SK-N-SH treated with all-trans-retinoic acid at 6 μM for 48 hours (cell line): ENCODE results near the gene TMEM209.
"Not testable (repeated sequence)": the region's sequence is repeated elsewhere in the genome, so short reads cannot be mapped to it uniquely, and the experiment has no call there.

ENCODE experiments used
- ATAC-seq: fragments of 200-7000 bp; cut with Tn5 transposase; 3 replicates; pipeline ENCODE4 v1.9.1; 2020; ENCODE audit warnings: mild to moderate bottlenecking, moderate library complexity
- BACH2 ChIP-seq: fragments of 250-450 bp; sonication (Bioruptor Pico); IDR thresholded peaks from 2 replicates; pipeline ENCODE4 v1.9.0; 2021; ENCODE audit warnings: mild to moderate bottlenecking, borderline replicate concordance
- CSDC2 ChIP-seq: fragments of 250-450 bp; sonication (Bioruptor Pico); IDR thresholded peaks from 2 replicates; pipeline ENCODE4 v1.5.0; 2020; ENCODE audit warnings: mild to moderate bottlenecking, moderate library complexity
- CSRNP3 ChIP-seq: fragments of 250-450 bp; sonication (Bioruptor Pico); IDR thresholded peaks from 2 replicates; pipeline ENCODE4 v1.5.1; 2021; ENCODE audit warnings: mild to moderate bottlenecking, moderate library complexity
- ESRRG ChIP-seq: fragments of 250-450 bp; sonication (Bioruptor Pico); IDR thresholded peaks from 2 replicates; pipeline ENCODE4 v1.6.1; 2021; ENCODE audit warnings: mild to moderate bottlenecking
- GLIS3 ChIP-seq: fragments of 250-450 bp; sonication (Bioruptor Pico); IDR thresholded peaks from 2 replicates; pipeline ENCODE4 v1.5.0; 2020; ENCODE audit warnings: mild to moderate bottlenecking, moderate library complexity
- ISL1 ChIP-seq: fragments of 250-450 bp; sonication (Bioruptor Pico); IDR thresholded peaks from 2 replicates; pipeline ENCODE4 v2.1.2; 2022; ENCODE audit warnings: mild to moderate bottlenecking, moderate library complexity
- OSR1 ChIP-seq: fragments of 250-450 bp; sonication (Bioruptor Pico); IDR thresholded peaks from 2 replicates; pipeline ENCODE4 v1.8.0; 2022; ENCODE audit warnings: moderate library complexity, mild to moderate bottlenecking, inconsistent platforms
- POU6F1 ChIP-seq: fragments of 250-450 bp; sonication (Bioruptor Pico); IDR thresholded peaks from 2 replicates; pipeline ENCODE4 v1.8.0; 2021; ENCODE audit warnings: low read depth, mild to moderate bottlenecking, moderate library complexity, borderline replicate concordance
- PPARA ChIP-seq: fragments of 250-450 bp; sonication (Bioruptor Pico); IDR thresholded peaks from 2 replicates; pipeline ENCODE4 v1.5.0; 2020; ENCODE audit warnings: mild to moderate bottlenecking, borderline replicate concordance
- RARB ChIP-seq: fragments of 250-450 bp; sonication (Bioruptor Pico); IDR thresholded peaks from 2 replicates; pipeline ENCODE4 v1.8.0; 2021; ENCODE audit warnings: mild to moderate bottlenecking, moderate library complexity
- SNAI2 ChIP-seq: fragments of 250-450 bp; sonication (Bioruptor Pico); IDR thresholded peaks from 2 replicates; pipeline ENCODE4 v1.5.0; 2020; ENCODE audit warnings: mild to moderate bottlenecking, moderate library complexity
- TOX ChIP-seq: fragments of 250-450 bp; sonication (Bioruptor Pico); IDR thresholded peaks from 2 replicates; pipeline ENCODE4 v1.8.0; 2021; ENCODE audit warnings: mild to moderate bottlenecking, moderate library complexity, borderline replicate concordance
- TSHZ2 ChIP-seq: fragments of 250-450 bp; sonication (Bioruptor Pico); IDR thresholded peaks from 2 replicates; pipeline ENCODE4 v1.5.0; 2020; ENCODE audit warnings: mild to moderate bottlenecking, moderate library complexity
- ZC3H10 ChIP-seq: fragments of 250-450 bp; sonication (Bioruptor Pico); IDR thresholded peaks from 2 replicates; pipeline ENCODE4 v1.5.1; 2021; ENCODE audit warnings: mild to moderate bottlenecking, moderate library complexity
- ZFP3 ChIP-seq: fragments of 250-450 bp; sonication (Bioruptor Pico); IDR thresholded peaks from 2 replicates; pipeline ENCODE4 v1.5.0; 2020; ENCODE audit warnings: mild to moderate bottlenecking, moderate library complexity
- ZFP30 ChIP-seq: fragments of 450-650 bp; formaldehyde crosslinking; IDR thresholded peaks from 2 replicates; pipeline ENCODE4 v1.5.0; 2022; ENCODE audit warnings: mild to moderate bottlenecking, moderate library complexity
- ZNF565 ChIP-seq: fragments of 450-650 bp; formaldehyde crosslinking; conservative IDR thresholded peaks from 2 replicates; pipeline ENCODE4 v1.5.0; 2020; ENCODE audit warnings: low read depth, mild to moderate bottlenecking, moderate library complexity
- ZNF70 ChIP-seq: fragments of 450-650 bp; formaldehyde crosslinking; IDR thresholded peaks from 2 replicates; pipeline ENCODE4 v1.5.0; 2020; ENCODE audit warnings: mild to moderate bottlenecking, moderate library complexity
- ZNF8 ChIP-seq: fragments of 450-650 bp; formaldehyde crosslinking; IDR thresholded peaks from 2 replicates; pipeline ENCODE4 v1.5.0; 2020; ENCODE audit warnings: mild to moderate bottlenecking, moderate library complexity

Gene TMEM209

GRCh38 chr7:130147710-130148325 is 57.4 kb downstream of the TMEM209 start:
- ATAC-seq, result no peak
- TF ChIP-seq ESRRG (CRISPR knock-in tag) (no peak), GLIS3 (CRISPR knock-in tag) (no peak), OSR1 (CRISPR knock-in tag) (no peak), PPARA (CRISPR knock-in tag) (no peak), CSDC2 (no peak), ZNF8 (no peak), ZFP3 (CRISPR knock-in tag) (no peak), ZNF70 (CRISPR knock-in tag) (no peak), SNAI2 (CRISPR knock-in tag) (no peak), BACH2 (CRISPR knock-in tag) (no peak), ZNF565 (CRISPR knock-in tag) (no peak), TSHZ2 (CRISPR knock-in tag) (no peak)

- TF ChIP-seq BACH2 (CRISPR knock-in tag) (no peak), GLIS3 (CRISPR knock-in tag) (no peak), ZNF8 (no peak), ISL1 (no peak), TOX (CRISPR knock-in tag) (no peak), TSHZ2 (CRISPR knock-in tag) (no peak), ZFP3 (CRISPR knock-in tag) (no peak), CSRNP3 (CRISPR knock-in tag) (no peak), RARB (CRISPR knock-in tag) (no peak), ZC3H10 (CRISPR knock-in tag) (no peak), CSDC2 (no peak), PPARA (CRISPR knock-in tag) (no peak), ESRRG (CRISPR knock-in tag) (no peak)
- ATAC-seq, result no peak
Measured at GRCh38 chr7:130146693-130147405, 58.4 kb downstream of the TMEM209 start.

- ATAC-seq, result not testable (repeated sequence)
Measured at GRCh38 chr7:130146142-130146541, 59.1 kb downstream of the TMEM209 start.

GRCh38 chr7:130145424-130146100 is 59.6 kb downstream of the TMEM209 start:
- no peak for TF ChIP-seq ZNF8
- TF ChIP-seq OSR1 (CRISPR knock-in tag), result no peak
- no peak for TF ChIP-seq ZFP3 (CRISPR knock-in tag)
- TF ChIP-seq TOX (CRISPR knock-in tag), result no peak
- TF ChIP-seq ZFP30, result no peak
- no peak for TF ChIP-seq ZC3H10 (CRISPR knock-in tag)
- no peak for TF ChIP-seq CSDC2
- no peak for TF ChIP-seq POU6F1 (CRISPR knock-in tag)
- no peak for ATAC-seq
